ENCODE results near the gene RAB11FIP4.
A peak's percentile ranks its signal among the peaks of the same experiment; 100 is the strongest.

The RAB11FIP4 gene

GRCh38 chr17:31564291-31564690 is 172.8 kb downstream of the RAB11FIP4 start:
- peaks cover 0 to 3% (median 0%) of the 10 kb centered on the region in 11 experiments; a peak in 1 of 22 replicates for H3K36me3 ChIP-seq

GRCh38 chr17:31564883-31565301 is 173.4 kb downstream of the RAB11FIP4 start:
- peak overlapping the region in 10 of 11 experiments; percentile 14 to 66 (median 50); a peak in 17 of 22 replicates for H3K9ac ChIP-seq
- H4K20me1 ChIP-seq: peaks cover 0 to 8% (median 0%) of the 10 kb centered on the region in 11 experiments; a peak in 2 of 22 replicates
- H3K9me3 ChIP-seq (replicated peaks in 1 of 11): peaks cover 0 to 4% (median 0%) of the 10 kb centered on the region in 11 experiments; a peak in 2 of 22 replicates
- H3K27me3 ChIP-seq: no peaks in the 10 kb centered on the region
- no peak for TF ChIP-seq Cebpa-rat (IDR thresholded peaks at IDR 0.05)
- peak overlapping the region in 2 of 10 experiments; percentile 18 to 22; a peak in 3 of 20 replicates for H3K4me3 ChIP-seq
- peak overlapping the region in 10 of 11 experiments; percentile 5 to 81 (median 64); a peak in 18 of 22 replicates for H3K27ac ChIP-seq
- H3K36me3 ChIP-seq: peaks cover 0 to 3% (median 0%) of the 10 kb centered on the region in 11 experiments; a peak in 2 of 22 replicates
- H3K4me2 ChIP-seq: peak overlapping the region; percentile 78 to 99 (median 93)
- peaks cover 90 to 99% (median 94%) of the 10 kb centered on the region in 10 experiments for H3K4me1 ChIP-seq

More at GRCh38 chr17:31564291-31564690, 172.8 kb downstream of the RAB11FIP4 start:
- peaks cover 0 to 10% (median 0%) of the 10 kb centered on the region in 11 experiments; a peak in 3 of 22 replicates for H3K9me3 ChIP-seq (replicated peaks in 1 of 11)
- H3K27ac ChIP-seq: peak overlapping the region in 8 of 11 experiments; percentile 31 to 81 (median 65); a peak in 11 of 22 replicates
- peaks cover 0 to 8% (median 0%) of the 10 kb centered on the region in 11 experiments; a peak in 2 of 22 replicates for H4K20me1 ChIP-seq
- TF ChIP-seq Cebpa-rat (IDR thresholded peaks at IDR 0.05): no peak
- peak overlapping the region in 4 of 11 experiments; percentile 14 to 46 (median 26); a peak in 5 of 22 replicates for H3K9ac ChIP-seq
- no peaks in the 10 kb centered on the region; a peak in 1 of 22 replicates for H3K27me3 ChIP-seq
- peaks cover 90 to 100% (median 94%) of the 10 kb centered on the region in 10 experiments for H3K4me1 ChIP-seq
- H3K4me3 ChIP-seq: no peak overlapping the region
- H3K4me2 ChIP-seq: peak overlapping the region; percentile 78 to 99 (median 93)

GRCh38 chr17:31565652-31566051 is 174.2 kb downstream of the RAB11FIP4 start:
- H3K4me3 ChIP-seq: peak overlapping the region in 3 of 10 experiments; percentile 0 to 22 (median 18); a peak in 5 of 20 replicates
- H3K4me2 ChIP-seq: peak overlapping the region; percentile 78 to 99 (median 93)
- peaks cover 85 to 93% (median 91%) of the 10 kb centered on the region in 10 experiments for H3K4me1 ChIP-seq
- no peak for TF ChIP-seq Cebpa-rat (IDR thresholded peaks at IDR 0.05)
- H3K27me3 ChIP-seq: no peaks in the 10 kb centered on the region
- H3K9me3 ChIP-seq (replicated peaks in 1 of 11): no peaks in the 10 kb centered on the region
- peaks cover 0 to 5% (median 0%) of the 10 kb centered on the region in 11 experiments; a peak in 4 of 22 replicates for H3K36me3 ChIP-seq
- peaks cover 0 to 8% (median 0%) of the 10 kb centered on the region in 11 experiments; a peak in 2 of 22 replicates for H4K20me1 ChIP-seq
- H3K27ac ChIP-seq: peak overlapping the region; percentile 19 to 81 (median 66); a peak in 21 of 22 replicates
- H3K9ac ChIP-seq: peak overlapping the region; percentile 17 to 66 (median 53); a peak in 19 of 22 replicates

GRCh38 chr17:31566247-31566991 is 174.9 kb downstream of the RAB11FIP4 start:
- H3K4me3 ChIP-seq: no peak overlapping the region
- peaks cover 0 to 13% (median 0%) of the 10 kb centered on the region in 11 experiments; a peak in 5 of 22 replicates for H3K36me3 ChIP-seq
- TF ChIP-seq Cebpa-rat (IDR thresholded peaks at IDR 0.05): no peak
- peaks cover 77 to 90% (median 83%) of the 10 kb centered on the region in 10 experiments for H3K4me1 ChIP-seq
- H4K20me1 ChIP-seq: peaks cover 0 to 13% (median 0%) of the 10 kb centered on the region in 11 experiments; a peak in 3 of 22 replicates
- H3K9ac ChIP-seq: peak overlapping the region in 7 of 11 experiments; percentile 21 to 69 (median 58); a peak in 4 of 22 replicates
- peak overlapping the region; percentile 78 to 99 (median 93) for H3K4me2 ChIP-seq
- no peaks in the 10 kb centered on the region for H3K27me3 ChIP-seq
- H3K27ac ChIP-seq: peak overlapping the region in 10 of 11 experiments; percentile 60 to 81 (median 66); a peak in 17 of 22 replicates
- no peaks in the 10 kb centered on the region for H3K9me3 ChIP-seq (replicated peaks in 1 of 11)

GRCh38 chr17:31566992-31567373 is 175.5 kb downstream of the RAB11FIP4 start:
- Histone ChIP-seq H3K4me3 (no peak overlapping the region), H3K4me2 (peak overlapping the region; percentile 78 to 99 (median 93)), H3K27me3 (no peaks in the 10 kb centered on the region), H3K9ac (peak overlapping the region in 4 of 11 experiments; percentile 21 to 69 (median 61); a peak in 6 of 22 replicates), H3K36me3 (peaks cover 0 to 14% (median 0%) of the 10 kb centered on the region in 11 experiments; a peak in 5 of 22 replicates), H3K9me3 (replicated peaks in 1 of 11) (no peaks in the 10 kb centered on the region), H3K4me1 (peaks cover 72 to 85% (median 77%) of the 10 kb centered on the region in 10 experiments), H4K20me1 (peaks cover 0 to 17% (median 0%) of the 10 kb centered on the region in 11 experiments; a peak in 4 of 22 replicates), H3K27ac (peak overlapping the region in 8 of 11 experiments; percentile 4 to 81 (median 64); a peak in 10 of 22 replicates)
- no peak for TF ChIP-seq Cebpa-rat (IDR thresholded peaks at IDR 0.05)

- H3K27me3 ChIP-seq: no peaks in the 10 kb centered on the region
- H3K4me1 ChIP-seq: peaks cover 61 to 76% (median 69%) of the 10 kb centered on the region in 10 experiments
- peak overlapping the region; percentile 8 to 58 (median 40); a peak in 17 of 20 replicates for H3K4me3 ChIP-seq
- peak overlapping the region; percentile 78 to 99 (median 93) for H3K4me2 ChIP-seq
- H4K20me1 ChIP-seq: peaks cover 0 to 17% (median under 1%) of the 10 kb centered on the region in 11 experiments; a peak in 7 of 22 replicates
- H3K27ac ChIP-seq: peak overlapping the region in 10 of 11 experiments; percentile 39 to 81 (median 64); a peak in 20 of 22 replicates
- H3K9me3 ChIP-seq (replicated peaks in 1 of 11): no peaks in the 10 kb centered on the region
- TF ChIP-seq Cebpa-rat (IDR thresholded peaks at IDR 0.05): no peak
- peak overlapping the region; percentile 48 to 71 (median 65) for H3K9ac ChIP-seq
- H3K36me3 ChIP-seq: peaks cover 0 to 14% (median 0%) of the 10 kb centered on the region in 11 experiments; a peak in 4 of 22 replicates
Observed at GRCh38 chr17:31568121-31568520, 176.6 kb downstream of the RAB11FIP4 start.

- Histone ChIP-seq H3K36me3 (peaks cover 0 to 14% (median 0%) of the 10 kb centered on the region in 11 experiments; a peak in 4 of 22 replicates), H3K9ac (peak overlapping the region; percentile 48 to 71 (median 65); a peak in 21 of 22 replicates), H3K4me1 (peaks cover 62 to 79% (median 71%) of the 10 kb centered on the region in 10 experiments), H4K20me1 (peaks cover 0 to 21% (median 5%) of the 10 kb centered on the region in 11 experiments; a peak in 9 of 22 replicates), H3K27me3 (no peaks in the 10 kb centered on the region), H3K4me2 (peak overlapping the region; percentile 78 to 99 (median 93)), H3K27ac (peak overlapping the region in 10 of 11 experiments; percentile 39 to 81 (median 64); a peak in 17 of 22 replicates), H3K4me3 (peak overlapping the region in 9 of 10 experiments; percentile 27 to 58 (median 43); a peak in 11 of 20 replicates), H3K9me3 (replicated peaks in 1 of 11) (no peaks in the 10 kb centered on the region)
- TF ChIP-seq Cebpa-rat (IDR thresholded peaks at IDR 0.05): peak in 2 of 11 experiments; percentile 43 to 52; a peak in 3 of 22 replicates
Observed at GRCh38 chr17:31568539-31568938, 177.1 kb downstream of the RAB11FIP4 start.

GRCh38 chr17:31570231-31570630 is 178.8 kb downstream of the RAB11FIP4 start:
- H3K4me2 ChIP-seq: peak overlapping the region in 4 of 11 experiments; percentile 82 to 95 (median 90); a peak in 7 of 22 replicates

More at GRCh38 chr17:31570231-31570630, 178.8 kb downstream of the RAB11FIP4 start:
- Histone ChIP-seq H3K36me3 (peaks cover 0 to 14% (median 0%) of the 10 kb centered on the region in 11 experiments; a peak in 4 of 22 replicates), H4K20me1 (peaks cover 0 to 30% (median 13%) of the 10 kb centered on the region in 11 experiments; a peak in 11 of 22 replicates), H3K9me3 (replicated peaks in 1 of 11) (no peaks in the 10 kb centered on the region), H3K9ac (no peak overlapping the region), H3K4me3 (no peak overlapping the region), H3K27me3 (no peaks in the 10 kb centered on the region), H3K4me1 (peaks cover 50 to 75% (median 67%) of the 10 kb centered on the region in 10 experiments), H3K27ac (no peak overlapping the region)
- no peak for TF ChIP-seq Cebpa-rat (IDR thresholded peaks at IDR 0.05)

Data from BLaER1 treated with 17β-estradiol and CSF1 and Interleukin-3, amounts not matched to agents 10 nM and 100 nM (cell line).